Measurements from ENCODE around the gene POU2F1.

POU2F1 gene

DNA sequence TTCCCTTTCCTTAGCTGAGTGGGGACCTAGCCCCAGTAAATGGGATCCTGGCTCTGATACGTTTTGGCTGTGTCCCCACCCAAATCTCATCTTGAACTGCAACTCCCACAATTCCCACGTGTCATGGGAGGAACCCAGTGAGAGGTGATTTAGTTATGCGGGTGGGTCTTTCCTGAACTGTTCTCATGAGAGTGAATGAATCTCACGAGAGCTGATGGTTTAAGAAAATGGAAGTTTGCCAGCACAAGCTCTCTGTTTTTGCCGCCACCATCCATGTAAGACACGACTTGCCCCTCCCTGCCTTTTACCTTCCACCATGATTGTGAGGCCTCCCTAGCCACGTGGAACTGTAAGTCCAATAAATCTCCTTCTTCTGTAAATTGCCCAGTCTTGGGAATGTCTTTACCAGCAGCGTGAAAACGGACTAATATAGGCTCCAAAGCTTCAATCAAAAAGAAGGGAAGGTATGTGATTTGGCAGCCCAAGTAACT lies 29.9 kb upstream of the POU2F1 start:
- Histone ChIP-seq H3K4me1 (ENCODE audit: control insufficient read depth, insufficient read depth, low read length) (no peaks in the 10 kb centered on the region), H3K27ac (ENCODE audit: low read length) (no peak overlapping the region), H3K4me3 (ENCODE audit: low read length) (no peak overlapping the region), H3K9me3 (ENCODE audit: control insufficient read depth, insufficient read depth, low read length) (no peaks in the 10 kb centered on the region), H3K36me3 (ENCODE audit: control insufficient read depth, insufficient read depth, low read length) (no peaks in the 10 kb centered on the region), H3K27me3 (ENCODE audit: control insufficient read depth, insufficient read depth, low read length) (no peaks in the 10 kb centered on the region; the same call in 1 of the 2 replicates)
- no CpG with 5 or more reads among the region's 9 CpGs for WGBS (ENCODE audit: insufficient coverage, insufficient read length)
- DNase-seq (ENCODE audit: low read depth, low spot score) = no peak

GRCh38 chr1:167191958-167192357 lies 28.7 kb upstream of the POU2F1 start:
- H3K27me3 ChIP-seq (ENCODE audit: control insufficient read depth, insufficient read depth, low read length) = no peaks in the 10 kb centered on the region; the same call in 1 of the 2 replicates
- no peaks in the 10 kb centered on the region for H3K36me3 ChIP-seq (ENCODE audit: control insufficient read depth, insufficient read depth, low read length)
- H3K9me3 ChIP-seq (ENCODE audit: control insufficient read depth, insufficient read depth, low read length) = no peaks in the 10 kb centered on the region
- H3K4me3 ChIP-seq (ENCODE audit: low read length) = no peak overlapping the region
- H3K4me1 ChIP-seq (ENCODE audit: control insufficient read depth, insufficient read depth, low read length) = no peaks in the 10 kb centered on the region
- no CpG with 5 or more reads among the region's 1 CpG for WGBS (ENCODE audit: insufficient coverage, insufficient read length)
- DNase-seq (ENCODE audit: low read depth, low spot score) = no peak
- H3K27ac ChIP-seq (ENCODE audit: low read length) = no peak overlapping the region

GRCh38 chr1:167194182-167194581 lies 26.5 kb upstream of the POU2F1 start:
- H3K36me3 ChIP-seq (ENCODE audit: control insufficient read depth, insufficient read depth, low read length) = no peaks in the 10 kb centered on the region
- H3K27ac ChIP-seq (ENCODE audit: low read length) = no peak overlapping the region
- H3K4me3 ChIP-seq (ENCODE audit: low read length) = no peak overlapping the region
- DNase-seq (ENCODE audit: low read depth, low spot score) = no peak
- no CpG with 5 or more reads among the region's 3 CpGs for WGBS (ENCODE audit: insufficient coverage, insufficient read length)
- no peaks in the 10 kb centered on the region for H3K27me3 ChIP-seq (ENCODE audit: control insufficient read depth, insufficient read depth, low read length)
- H3K9me3 ChIP-seq (ENCODE audit: control insufficient read depth, insufficient read depth, low read length) = no peaks in the 10 kb centered on the region
- H3K4me1 ChIP-seq (ENCODE audit: control insufficient read depth, insufficient read depth, low read length) = no peaks in the 10 kb centered on the region

- no peak overlapping the region for H3K27ac ChIP-seq (ENCODE audit: low read length)
Measured at GRCh38 chr1:167196166-167196565, 24.5 kb upstream of the POU2F1 start.

DNA sequence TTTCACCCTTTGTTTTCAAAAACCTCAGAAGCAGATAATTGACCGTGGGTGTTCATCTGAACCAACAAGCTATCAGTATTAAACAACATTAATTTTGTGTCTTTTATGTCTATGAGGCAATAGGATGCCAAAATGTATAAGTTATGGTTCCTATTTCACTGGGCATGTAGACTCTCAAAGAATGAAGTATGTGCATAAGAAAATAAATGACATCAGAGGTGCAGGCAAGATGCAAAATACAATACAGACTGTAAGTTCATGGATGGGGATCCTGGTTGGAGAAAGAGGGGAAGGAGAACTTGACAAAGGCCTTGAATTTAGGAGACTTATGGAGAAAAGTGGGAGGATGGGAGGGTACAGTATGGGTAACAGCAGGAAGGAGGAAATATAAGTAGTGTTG lies 23.4 kb upstream of the POU2F1 start:
- H3K36me3 ChIP-seq (ENCODE audit: control insufficient read depth, insufficient read depth, low read length) = no peaks in the 10 kb centered on the region
- no CpG with 5 or more reads among the region's 1 CpG for WGBS (ENCODE audit: insufficient coverage, insufficient read length)
- no peaks in the 10 kb centered on the region for H3K4me1 ChIP-seq (ENCODE audit: control insufficient read depth, insufficient read depth, low read length)
- H3K9me3 ChIP-seq (ENCODE audit: control insufficient read depth, insufficient read depth, low read length) = no peaks in the 10 kb centered on the region
- no peaks in the 10 kb centered on the region for H3K27me3 ChIP-seq (ENCODE audit: control insufficient read depth, insufficient read depth, low read length)
- DNase-seq (ENCODE audit: low read depth, low spot score) = no peak
- no peak overlapping the region for H3K4me3 ChIP-seq (ENCODE audit: low read length)
- H3K27ac ChIP-seq (ENCODE audit: low read length) = no peak overlapping the region

More at GRCh38 chr1:167196166-167196565, 24.5 kb upstream of the POU2F1 start:
- H3K9me3 ChIP-seq (ENCODE audit: control insufficient read depth, insufficient read depth, low read length) = no peaks in the 10 kb centered on the region
- H3K4me3 ChIP-seq (ENCODE audit: low read length) = no peak overlapping the region
- no peaks in the 10 kb centered on the region for H3K4me1 ChIP-seq (ENCODE audit: control insufficient read depth, insufficient read depth, low read length)
- no peak for DNase-seq (ENCODE audit: low read depth, low spot score)
- no peaks in the 10 kb centered on the region for H3K36me3 ChIP-seq (ENCODE audit: control insufficient read depth, insufficient read depth, low read length)
- no peaks in the 10 kb centered on the region for H3K27me3 ChIP-seq (ENCODE audit: control insufficient read depth, insufficient read depth, low read length)

GRCh38 chr1:167197692-167198091 lies 23.0 kb upstream of the POU2F1 start:
- no peak overlapping the region for H3K27ac ChIP-seq (ENCODE audit: low read length)
- H3K36me3 ChIP-seq (ENCODE audit: control insufficient read depth, insufficient read depth, low read length) = no peaks in the 10 kb centered on the region
- no peaks in the 10 kb centered on the region for H3K9me3 ChIP-seq (ENCODE audit: control insufficient read depth, insufficient read depth, low read length)
- H3K4me1 ChIP-seq (ENCODE audit: control insufficient read depth, insufficient read depth, low read length) = no peaks in the 10 kb centered on the region
- DNase-seq (ENCODE audit: low read depth, low spot score) = no peak
- H3K4me3 ChIP-seq (ENCODE audit: low read length) = no peak overlapping the region
- WGBS (ENCODE audit: insufficient coverage, insufficient read length) = no CpG with 5 or more reads among the region's 4 CpGs
- H3K27me3 ChIP-seq (ENCODE audit: control insufficient read depth, insufficient read depth, low read length) = no peaks in the 10 kb centered on the region

- no CpG with 5 or more reads among the region's 5 CpGs for WGBS (ENCODE audit: insufficient coverage, insufficient read length)
- Histone ChIP-seq H3K4me1 (ENCODE audit: control insufficient read depth, insufficient read depth, low read length) (no peaks in the 10 kb centered on the region), H3K27ac (ENCODE audit: low read length) (no peak overlapping the region), H3K4me3 (ENCODE audit: low read length) (no peak overlapping the region), H3K9me3 (ENCODE audit: control insufficient read depth, insufficient read depth, low read length) (no peaks in the 10 kb centered on the region), H3K27me3 (ENCODE audit: control insufficient read depth, insufficient read depth, low read length) (no peaks in the 10 kb centered on the region), H3K36me3 (ENCODE audit: control insufficient read depth, insufficient read depth, low read length) (no peaks in the 10 kb centered on the region)
- no peak for DNase-seq (ENCODE audit: low read depth, low spot score)
Measured at GRCh38 chr1:167198518-167199133, 22.1 kb upstream of the POU2F1 start.

- Histone ChIP-seq H3K27ac (ENCODE audit: low read length) (no peak overlapping the region), H3K9me3 (ENCODE audit: control insufficient read depth, insufficient read depth, low read length) (no peaks in the 10 kb centered on the region), H3K4me1 (ENCODE audit: control insufficient read depth, insufficient read depth, low read length) (no peaks in the 10 kb centered on the region), H3K4me3 (ENCODE audit: low read length) (no peak overlapping the region), H3K36me3 (ENCODE audit: control insufficient read depth, insufficient read depth, low read length) (no peaks in the 10 kb centered on the region), H3K27me3 (ENCODE audit: control insufficient read depth, insufficient read depth, low read length) (no peaks in the 10 kb centered on the region)
- no CpG with 5 or more reads among the region's 2 CpGs for WGBS (ENCODE audit: insufficient coverage, insufficient read length)
- DNase-seq (ENCODE audit: low read depth, low spot score) = no peak
Measured at GRCh38 chr1:167199656-167200055, 21.0 kb upstream of the POU2F1 start.

GRCh38 chr1:167200272-167200671 lies 20.4 kb upstream of the POU2F1 start:
- H3K27ac ChIP-seq (ENCODE audit: low read length) = no peak overlapping the region
- DNase-seq (ENCODE audit: low read depth, low spot score) = no peak
- no peaks in the 10 kb centered on the region for H3K27me3 ChIP-seq (ENCODE audit: control insufficient read depth, insufficient read depth, low read length)
- no peak overlapping the region for H3K4me3 ChIP-seq (ENCODE audit: low read length)
- WGBS (ENCODE audit: insufficient coverage, insufficient read length) = no CpG with 5 or more reads among the region's 4 CpGs
- no peaks in the 10 kb centered on the region for H3K4me1 ChIP-seq (ENCODE audit: control insufficient read depth, insufficient read depth, low read length)
- no peaks in the 10 kb centered on the region for H3K36me3 ChIP-seq (ENCODE audit: control insufficient read depth, insufficient read depth, low read length)
- H3K9me3 ChIP-seq (ENCODE audit: control insufficient read depth, insufficient read depth, low read length) = no peaks in the 10 kb centered on the region

DNA sequence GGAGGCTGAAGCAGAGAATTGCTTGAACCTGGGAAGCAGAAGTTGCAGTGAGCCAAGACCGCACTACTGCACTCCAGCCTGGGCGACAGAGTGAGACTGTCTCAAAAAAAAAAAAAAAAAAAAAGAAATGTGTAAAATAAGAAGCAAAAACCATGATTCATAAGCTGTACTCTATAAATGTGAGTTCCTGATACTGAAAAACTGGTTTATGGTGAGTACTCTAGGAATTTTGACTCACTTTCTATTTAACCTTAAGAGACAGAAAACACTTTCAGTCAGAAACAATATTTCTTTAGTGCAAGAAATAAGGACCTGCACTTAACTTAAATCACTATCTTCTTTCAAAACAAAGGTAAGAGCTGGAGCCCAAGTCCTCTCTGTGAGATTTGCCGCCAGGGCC lies 19.9 kb upstream of the POU2F1 start:
- no peak for DNase-seq (ENCODE audit: low read depth, low spot score)
- H3K9me3 ChIP-seq (ENCODE audit: control insufficient read depth, insufficient read depth, low read length) = no peaks in the 10 kb centered on the region
- no peaks in the 10 kb centered on the region for H3K36me3 ChIP-seq (ENCODE audit: control insufficient read depth, insufficient read depth, low read length)
- H3K27ac ChIP-seq (ENCODE audit: low read length) = no peak overlapping the region
- no peaks in the 10 kb centered on the region for H3K27me3 ChIP-seq (ENCODE audit: control insufficient read depth, insufficient read depth, low read length)
- H3K4me1 ChIP-seq (ENCODE audit: control insufficient read depth, insufficient read depth, low read length) = no peaks in the 10 kb centered on the region
- WGBS (ENCODE audit: insufficient coverage, insufficient read length) = no CpG with 5 or more reads among the region's 3 CpGs
- no peak overlapping the region for H3K4me3 ChIP-seq (ENCODE audit: low read length)

DNA sequence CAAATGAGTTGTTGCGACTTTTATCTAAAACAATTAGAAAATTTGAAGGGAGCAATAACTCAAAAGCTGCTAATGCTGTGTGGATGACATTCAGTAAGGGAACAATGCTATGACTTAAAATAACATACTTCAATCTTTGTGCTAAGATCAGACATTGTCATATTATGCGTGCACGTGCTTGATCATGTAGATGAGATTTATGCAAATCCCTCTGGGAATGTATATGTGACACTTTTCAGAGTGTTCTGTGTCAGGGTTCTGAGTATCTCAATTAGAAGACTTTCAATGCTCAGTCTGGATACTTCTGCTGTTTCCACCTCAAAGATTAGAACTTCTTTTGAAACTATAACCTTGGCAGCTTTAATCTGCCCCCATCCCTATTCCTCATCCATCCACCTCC lies 18.6 kb upstream of the POU2F1 start:
- no peak overlapping the region for H3K4me3 ChIP-seq (ENCODE audit: low read length)
- H3K4me1 ChIP-seq (ENCODE audit: control insufficient read depth, insufficient read depth, low read length) = peaks cover 3% of the 10 kb centered on the region; the same call in 1 of the 2 replicates
- H3K27ac ChIP-seq (ENCODE audit: low read length) = no peak overlapping the region
- no peak for DNase-seq (ENCODE audit: low read depth, low spot score)
- WGBS (ENCODE audit: insufficient coverage, insufficient read length) = no CpG with 5 or more reads among the region's 3 CpGs
- H3K36me3 ChIP-seq (ENCODE audit: control insufficient read depth, insufficient read depth, low read length) = no peaks in the 10 kb centered on the region
- H3K9me3 ChIP-seq (ENCODE audit: control insufficient read depth, insufficient read depth, low read length) = no peaks in the 10 kb centered on the region
- no peaks in the 10 kb centered on the region for H3K27me3 ChIP-seq (ENCODE audit: control insufficient read depth, insufficient read depth, low read length)

All from iPS DF 6.9 (cell line).